Measurements from ENCODE around the gene ACOX3.

Gene ACOX3

GRCh38 chr4:8365951-8366350 is 74.6 kb downstream of the ACOX3 start:
- Histone ChIP-seq H3F3A (ENCODE audit: insufficient read depth, low read length) (no peaks in the 10 kb centered on the region), H3K79me2 (ENCODE audit: insufficient read depth, low read length) (no peaks in the 10 kb centered on the region), H3K4me2 (ENCODE audit: low read length) (no peak overlapping the region), H3K36me3 (ENCODE audit: insufficient read depth, low read length) (no peaks in the 10 kb centered on the region; the same call in 1 of the 2 replicates), H3K9ac (ENCODE audit: low read length) (no peak overlapping the region), H2AFZ (ENCODE audit: low read length) (no peak overlapping the region), H3K4me1 (ENCODE audit: insufficient read depth, low read length, severe bottlenecking) (no peaks in the 10 kb centered on the region), H3K27ac (ENCODE audit: low read depth, low read length, poor library complexity, severe bottlenecking) (no peak overlapping the region), H3K9me2 (ENCODE audit: low read depth, low read length) (no peaks in the 10 kb centered on the region), H3K27me3 (ENCODE audit: insufficient read depth, low read length) (no peaks in the 10 kb centered on the region), H4K20me1 (ENCODE audit: insufficient read depth, low read length) (no peaks in the 10 kb centered on the region), H3K4me3 (ENCODE audit: low read depth, low read length, poor library complexity, severe bottlenecking) (no peak overlapping the region), H3K9me3 (ENCODE audit: low read length) (no peaks in the 10 kb centered on the region)
- TF ChIP-seq EZH2 (IDR thresholded peaks at IDR 0.05; ENCODE audit: borderline replicate concordance, low read length) = no peak
- TF ChIP-seq, protein P1, sequence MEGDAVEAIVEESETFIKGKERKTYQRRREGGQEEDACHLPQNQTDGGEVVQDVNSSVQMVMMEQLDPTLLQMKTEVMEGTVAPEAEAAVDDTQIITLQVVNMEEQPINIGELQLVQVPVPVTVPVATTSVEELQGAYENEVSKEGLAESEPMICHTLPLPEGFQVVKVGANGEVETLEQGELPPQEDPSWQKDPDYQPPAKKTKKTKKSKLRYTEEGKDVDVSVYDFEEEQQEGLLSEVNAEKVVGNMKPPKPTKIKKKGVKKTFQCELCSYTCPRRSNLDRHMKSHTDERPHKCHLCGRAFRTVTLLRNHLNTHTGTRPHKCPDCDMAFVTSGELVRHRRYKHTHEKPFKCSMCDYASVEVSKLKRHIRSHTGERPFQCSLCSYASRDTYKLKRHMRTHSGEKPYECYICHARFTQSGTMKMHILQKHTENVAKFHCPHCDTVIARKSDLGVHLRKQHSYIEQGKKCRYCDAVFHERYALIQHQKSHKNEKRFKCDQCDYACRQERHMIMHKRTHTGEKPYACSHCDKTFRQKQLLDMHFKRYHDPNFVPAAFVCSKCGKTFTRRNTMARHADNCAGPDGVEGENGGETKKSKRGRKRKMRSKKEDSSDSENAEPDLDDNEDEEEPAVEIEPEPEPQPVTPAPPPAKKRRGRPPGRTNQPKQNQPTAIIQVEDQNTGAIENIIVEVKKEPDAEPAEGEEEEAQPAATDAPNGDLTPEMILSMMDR (IDR thresholded peaks at IDR 0.05; ENCODE audit: low read length) = no peak

- H2AFZ ChIP-seq (ENCODE audit: low read length) = no peak overlapping the region
- no peaks in the 10 kb centered on the region for H3K9me3 ChIP-seq (ENCODE audit: low read length)
- H3K9me2 ChIP-seq (ENCODE audit: low read depth, low read length) = no peaks in the 10 kb centered on the region
- H3K27ac ChIP-seq (ENCODE audit: low read depth, low read length, poor library complexity, severe bottlenecking) = no peak overlapping the region
- no peaks in the 10 kb centered on the region for H4K20me1 ChIP-seq (ENCODE audit: insufficient read depth, low read length)
- no peak overlapping the region for H3K4me3 ChIP-seq (ENCODE audit: low read depth, low read length, poor library complexity, severe bottlenecking)
- no peaks in the 10 kb centered on the region for H3K27me3 ChIP-seq (ENCODE audit: insufficient read depth, low read length)
- H3K79me2 ChIP-seq (ENCODE audit: insufficient read depth, low read length) = no peaks in the 10 kb centered on the region
- no peaks in the 10 kb centered on the region for H3K4me1 ChIP-seq (ENCODE audit: insufficient read depth, low read length, severe bottlenecking)
- TF ChIP-seq, protein P1 (IDR thresholded peaks at IDR 0.05; ENCODE audit: low read length) = no peak
- no peak for TF ChIP-seq EZH2 (IDR thresholded peaks at IDR 0.05; ENCODE audit: borderline replicate concordance, low read length)
- no peaks in the 10 kb centered on the region; the same call in 1 of the 2 replicates for H3K36me3 ChIP-seq (ENCODE audit: insufficient read depth, low read length)
- H3K4me2 ChIP-seq (ENCODE audit: low read length) = no peak overlapping the region
- H3F3A ChIP-seq (ENCODE audit: insufficient read depth, low read length) = no peaks in the 10 kb centered on the region
- no peak overlapping the region for H3K9ac ChIP-seq (ENCODE audit: low read length)
These were observed 75.2 kb downstream of the ACOX3 start for GRCh38 chr4:8365353-8365752.

GRCh38 chr4:8364848-8365350 is 75.6 kb downstream of the ACOX3 start:
- Histone ChIP-seq H3K36me3 (ENCODE audit: insufficient read depth, low read length) (no peaks in the 10 kb centered on the region; the same call in 1 of the 2 replicates), H3F3A (ENCODE audit: insufficient read depth, low read length) (no peaks in the 10 kb centered on the region), H3K9ac (ENCODE audit: low read length) (no peak overlapping the region), H4K20me1 (ENCODE audit: insufficient read depth, low read length) (no peaks in the 10 kb centered on the region), H3K4me1 (ENCODE audit: insufficient read depth, low read length, severe bottlenecking) (no peaks in the 10 kb centered on the region), H3K9me3 (ENCODE audit: low read length) (no peaks in the 10 kb centered on the region), H3K79me2 (ENCODE audit: insufficient read depth, low read length) (no peaks in the 10 kb centered on the region), H3K9me2 (ENCODE audit: low read depth, low read length) (no peaks in the 10 kb centered on the region), H3K4me2 (ENCODE audit: low read length) (no peak overlapping the region), H3K4me3 (ENCODE audit: low read depth, low read length, poor library complexity, severe bottlenecking) (no peak overlapping the region), H3K27ac (ENCODE audit: low read depth, low read length, poor library complexity, severe bottlenecking) (no peak overlapping the region), H2AFZ (ENCODE audit: low read length) (no peak overlapping the region), H3K27me3 (ENCODE audit: insufficient read depth, low read length) (no peaks in the 10 kb centered on the region)
- TF ChIP-seq, protein P1 (IDR thresholded peaks at IDR 0.05; ENCODE audit: low read length) = no peak
- no peak for TF ChIP-seq EZH2 (IDR thresholded peaks at IDR 0.05; ENCODE audit: borderline replicate concordance, low read length)
